HepG2 (cell line): ENCODE results near the gene MIEF1. TPM values are rescaled to one million over a fixed set of nuclear protein-coding genes. Genes with fewer than 3 reads are reported as not detected.

Experiments
- ATAC-seq: fragments of 200-7000 bp; cut with Tn5 transposase; 3 replicates; pipeline ENCODE4 v1.9.1; 2020; ENCODE audit warnings: mild to moderate bottlenecking, moderate library complexity
- BruUV-seq: library from RNA; stranded (reverse); fragments of 400-500 nt; replicated peaks from 2 replicates; lab custom pipeline; 2021; lab: Mats Ljungman, UMichigan
- CTCF ChIA-PET: fragments of 300-600 bp; formaldehyde crosslinking; extraction: SDS; loops from one replicate; lab custom pipeline; 2021; ENCODE audit warnings: low total read pairs, inconsistent platforms, low intra/inter-chr PET ratio; lab: Yijun Ruan, JAX
- POLR2A ChIA-PET: fragments of 350-600 bp; sonication (Branson Sonifier 250); formaldehyde crosslinking; loops from one replicate; lab custom pipeline; 2020; ENCODE audit warnings: antibody characterized with exemption, inconsistent platforms; lab: Yijun Ruan, JAX
- DNase-seq: peaks from one replicate; pipeline ENCODE4 v3.0.0-alpha.2; 2015; ENCODE audit warnings: low spot score
- FAIRE-seq: peaks from 3 replicates; lab custom pipeline; 2011; peaks lifted over from hg19 to GRCh38; lab: Jason Lieb, UNC
- H2AFZ ChIP-seq: one replicate; pipeline ENCODE4 v1.6.1; 2011; ENCODE audit warnings: low read length, inconsistent platforms
- H3K27ac ChIP-seq: fragments of 300-600 bp; 3 replicates; pipeline ENCODE4 v1.8.0; 2011; ENCODE audit warnings: mixed run types, mild to moderate bottlenecking, mixed read lengths, low read length, inconsistent platforms; ENCODE audit not compliant: insufficient read depth; ENCODE audit errors: extremely low read length
- H3K27me3 ChIP-seq, 2 experiments: fragments of 200-600 bp in 1 of 2; 2 replicates in 1 of 2; 3 replicates in 1 of 2; pipeline versions ENCODE4 v1.6.0 to v1.8.0; 2011; ENCODE audit warnings: low read length in 2 of 2, mild to moderate bottlenecking in 2 of 2, moderate library complexity in 2 of 2, inconsistent platforms in 1 of 2; ENCODE audit not compliant: insufficient read depth in 2 of 2, control insufficient read depth in 1 of 2
- H3K36me3 ChIP-seq, 2 experiments: fragments of 200-600 bp in 1 of 2; replicated peaks in 1 of 2; 2 replicates in 1 of 2; 3 replicates in 1 of 2; pipeline versions ENCODE4 v1.5.1 to v1.8.0; 2011; ENCODE audit warnings: low read length in 2 of 2, inconsistent platforms in 1 of 2; ENCODE audit not compliant: insufficient read depth in 2 of 2, control insufficient read depth in 1 of 2
- H3K4me1 ChIP-seq: 2 replicates; pipeline ENCODE4 v1.5.1; 2012; ENCODE audit warnings: low read length, inconsistent platforms; ENCODE audit not compliant: insufficient read depth
- H3K4me2 ChIP-seq: 2 replicates; pipeline ENCODE4 v1.6.0; 2011; ENCODE audit warnings: low read depth, low read length, inconsistent platforms
- H3K4me3 ChIP-seq, 3 experiments: fragments of 200-600 bp in 1 of 3; sonication (generic), shearing (Covaris generic) in 1 of 3; replicated peaks in 1 of 3; 2 replicates each; pipeline ENCODE4 v1.5.1; 2011 to 2016; ENCODE audit warnings: low read length in 3 of 3, inconsistent platforms in 2 of 3, low read depth in 2 of 3, mild to moderate bottlenecking in 2 of 3, control low read depth in 1 of 3, mixed read lengths in 1 of 3; ENCODE audit not compliant: insufficient read depth in 1 of 3
- H3K79me2 ChIP-seq: one replicate; pipeline ENCODE4 v1.6.1; 2011; ENCODE audit warnings: low read length, inconsistent platforms; ENCODE audit not compliant: insufficient read depth
- H3K9ac ChIP-seq: 2 replicates; pipeline ENCODE4 v1.6.0; 2011; ENCODE audit warnings: mild to moderate bottlenecking, low read depth, low read length, inconsistent platforms; ENCODE audit not compliant: insufficient read depth
- H3K9me3 ChIP-seq: 2 replicates; pipeline ENCODE4 v1.5.1; 2012; ENCODE audit warnings: mild to moderate bottlenecking, low read length
- H4K20me1 ChIP-seq: 2 replicates; pipeline ENCODE4 v1.6.0; 2011; ENCODE audit warnings: inconsistent platforms, mild to moderate bottlenecking, low read length, moderate library complexity; ENCODE audit not compliant: insufficient read depth
- BCL6 ChIP-seq: IDR thresholded peaks from 2 replicates; pipeline ENCODE4 v1.6.1; 2016; ENCODE audit warnings: missing genetic modification reagents, missing compliant biosample characterization
- CREB3 ChIP-seq: sonication (generic); formaldehyde crosslinking; IDR thresholded peaks from 2 replicates; pipeline ENCODE4 v1.5.0; 2020; ENCODE audit warnings: missing genetic modification reagents
- KDM6A ChIP-seq: IDR thresholded peaks from 2 replicates; pipeline ENCODE4 v1.6.1; 2016; ENCODE audit warnings: low read depth
- MZF1 ChIP-seq: sonication (generic); formaldehyde crosslinking; IDR thresholded peaks from 2 replicates; pipeline ENCODE4 v1.8.1; 2023; ENCODE audit warnings: mild to moderate bottlenecking, missing genetic modification reagents, borderline replicate concordance
- NAIF1 ChIP-seq: sonication (generic); formaldehyde crosslinking; IDR thresholded peaks from 2 replicates; pipeline ENCODE4 v1.5.0; 2020; ENCODE audit warnings: mild to moderate bottlenecking, missing genetic modification reagents, borderline replicate concordance
- NFATC3 ChIP-seq: sonication (generic); formaldehyde crosslinking; IDR thresholded peaks from 2 replicates; pipeline ENCODE4 v1.5.1; 2020; ENCODE audit warnings: mild to moderate bottlenecking, missing genetic modification reagents
- REPIN1 ChIP-seq: sonication (generic); formaldehyde crosslinking; IDR thresholded peaks from 2 replicates; pipeline ENCODE4 v1.8.0; 2022; ENCODE audit warnings: missing genetic modification reagents, low read depth, mild to moderate bottlenecking, borderline replicate concordance
- ZNF296 ChIP-seq: sonication (generic); formaldehyde crosslinking; conservative IDR thresholded peaks from 2 replicates; pipeline ENCODE4 v1.5.0; 2020; ENCODE audit warnings: mild to moderate bottlenecking, missing genetic modification reagents
- ZNF562 ChIP-seq: sonication (generic); formaldehyde crosslinking; IDR thresholded peaks from 2 replicates; pipeline ENCODE4 v1.8.0; 2022; ENCODE audit warnings: missing genetic modification reagents, borderline replicate concordance
- ZNF891 ChIP-seq: sonication (generic); formaldehyde crosslinking; IDR thresholded peaks from 2 replicates; pipeline ENCODE4 v1.5.0; 2020; ENCODE audit warnings: mild to moderate bottlenecking, missing genetic modification reagents
- WGBS: methylation state at CpG from one replicate; pipeline ENCODE4 v1.1.6; 2017; ENCODE audit warnings: low lambda C conversion rate; 5-methylcytosine and 5-hydroxymethylcytosine counted together
- in situ Hi-C: cut with HindIII; loops from 2 replicates; pipeline ENCODE4 v1.10.0; 2017; ENCODE audit warnings: low pct_unique_long_range_greater_than_20kb; ENCODE audit not compliant: extremely low pct_ligation_motif_present
- intact Hi-C: fragments of 100-400 bp; cut with micrococcal nuclease; formaldehyde crosslinking; loops from one replicate; pipeline ENCODE4 v1.10.0; 2022; ENCODE audit not compliant: unreplicated experiment
- polyA plus RNA-seq, 8 experiments: library from polyadenylated mRNA; depleted of rRNA in 3 of 8; stranded (reverse) in 7 of 8; unstranded in 1 of 8; fragments of >200 nt; fragmentation: Illumina TruSeq in 4 of 8; extraction: Trizol in 4 of 8; gene quantifications; 2 replicates each; pipeline versions ENCODE4 v1.2.1 to v1.2.3, GENCODE V29; 2011 to 2016; ENCODE audit warnings: low read depth in 4 of 8, missing spikeins in 1 of 8, mixed read lengths in 1 of 8; ENCODE audit not compliant: insufficient read depth in 1 of 8
- total RNA-seq, 5 experiments: library from RNA; depleted of rRNA; stranded (reverse); fragments of >200 nt; fragmentation: Illumina TruSeq; extraction: Trizol; gene quantifications; 2 replicates each; pipeline ENCODE4 v1.2.3, GENCODE V29; 2016; ENCODE audit warnings: low read depth in 1 of 5
- TF ChIP-seq, protein P1 (sequence below): sonication (generic); formaldehyde crosslinking; IDR thresholded peaks from 2 replicates; pipeline ENCODE4 v1.4.0; 2020; ENCODE audit warnings: mild to moderate bottlenecking, missing genetic modification reagents
- TF ChIP-seq, protein P2 (sequence below): sonication (generic); formaldehyde crosslinking; IDR thresholded peaks from 2 replicates; pipeline ENCODE4 v1.5.1; 2020; ENCODE audit warnings: mild to moderate bottlenecking, missing genetic modification reagents, moderate library complexity
- TF ChIP-seq, protein P3 (sequence below): sonication (generic); formaldehyde crosslinking; IDR thresholded peaks from 2 replicates; pipeline ENCODE4 v1.4.0; 2020; ENCODE audit warnings: missing genetic modification reagents

Gene MIEF1
- total and polyA plus RNA-seq, 2 of the 13 experiments (the other 11 are each of a cell fraction or from before 2014, with no cell fraction given): 21.7 to 34.8 TPM

DNA sequence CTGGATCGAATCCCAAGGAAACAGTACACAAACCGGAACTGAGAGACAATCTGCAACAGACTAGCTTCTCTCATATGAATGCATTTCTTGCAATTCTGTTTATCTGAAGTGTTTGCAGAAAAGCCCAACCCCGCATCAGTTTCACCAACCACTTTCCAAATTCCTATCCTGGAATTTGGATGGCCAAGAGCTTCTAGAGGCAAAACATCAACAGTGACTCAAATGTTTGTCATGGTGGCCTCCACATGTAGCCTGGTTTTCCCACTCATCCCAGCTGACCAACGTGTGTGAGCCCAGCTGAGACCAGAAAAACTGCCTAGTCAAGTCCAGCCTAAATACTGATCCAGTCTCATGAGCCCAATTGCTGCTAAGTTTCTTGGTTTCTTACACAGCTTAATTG lies 8.3 kb upstream of the MIEF1 start (continued):
- no peak for TF ChIP-seq CREB3
- no peak for TF ChIP-seq ZNF562 (CRISPR knock-in tag)
- TF ChIP-seq ZNF296 (CRISPR knock-in tag): no peak
- no peak for TF ChIP-seq REPIN1 (CRISPR knock-in tag)

GRCh38 chr22:39494471-39495120 lies 7.5 kb upstream of the MIEF1 start:
- no peak overlapping the region for H3K4me3 ChIP-seq
- H3K4me1 ChIP-seq: peaks cover 48% of the 10 kb centered on the region
- no peak overlapping the region for H3K27ac ChIP-seq
- DNase-seq: no peak
- no peak overlapping the region for H3K4me2 ChIP-seq
- in situ Hi-C loops (no loop called here), intact Hi-C loops (no loop called here)
- H4K20me1 ChIP-seq: no peaks in the 10 kb centered on the region
- no peak overlapping the region for H2AFZ ChIP-seq
- no TSS peak for BruUV-seq
- H3K36me3 ChIP-seq: no peaks in the 10 kb centered on the region
- no peak for FAIRE-seq
- WGBS: 49% methylated on average over 8 of the region's 10 CpGs
- peaks cover 0 to 2% of the 10 kb centered on the region in 2 experiments; a peak in 1 of 5 replicates for H3K27me3 ChIP-seq
- ATAC-seq: no peak
- H3K9me3 ChIP-seq: no peaks in the 10 kb centered on the region
- CTCF ChIA-PET: interaction anchor here (1.4 to 2.8 kb wide), 6 partner anchors 15 to 40 kb away, joined by 4 to 24 read pairs (median 8); no protein-coding TSS in a partner anchor
- no peaks in the 10 kb centered on the region for H3K79me2 ChIP-seq
- H3K9ac ChIP-seq: no peak overlapping the region
- POLR2A ChIA-PET: interaction anchor here (0.7 to 2.0 kb wide), 6 partner anchors 22 to 34 kb away, joined by 3 to 7 read pairs (median 4); partner anchors contain the start of gene ATF4
- TF ChIP-seq, protein P1, sequence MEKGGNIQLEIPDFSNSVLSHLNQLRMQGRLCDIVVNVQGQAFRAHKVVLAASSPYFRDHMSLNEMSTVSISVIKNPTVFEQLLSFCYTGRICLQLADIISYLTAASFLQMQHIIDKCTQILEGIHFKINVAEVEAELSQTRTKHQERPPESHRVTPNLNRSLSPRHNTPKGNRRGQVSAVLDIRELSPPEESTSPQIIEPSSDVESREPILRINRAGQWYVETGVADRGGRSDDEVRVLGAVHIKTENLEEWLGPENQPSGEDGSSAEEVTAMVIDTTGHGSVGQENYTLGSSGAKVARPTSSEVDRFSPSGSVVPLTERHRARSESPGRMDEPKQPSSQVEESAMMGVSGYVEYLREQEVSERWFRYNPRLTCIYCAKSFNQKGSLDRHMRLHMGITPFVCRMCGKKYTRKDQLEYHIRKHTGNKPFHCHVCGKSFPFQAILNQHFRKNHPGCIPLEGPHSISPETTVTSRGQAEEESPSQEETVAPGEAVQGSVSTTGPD (CRISPR knock-in tag): no peak
- TF ChIP-seq, protein P2, sequence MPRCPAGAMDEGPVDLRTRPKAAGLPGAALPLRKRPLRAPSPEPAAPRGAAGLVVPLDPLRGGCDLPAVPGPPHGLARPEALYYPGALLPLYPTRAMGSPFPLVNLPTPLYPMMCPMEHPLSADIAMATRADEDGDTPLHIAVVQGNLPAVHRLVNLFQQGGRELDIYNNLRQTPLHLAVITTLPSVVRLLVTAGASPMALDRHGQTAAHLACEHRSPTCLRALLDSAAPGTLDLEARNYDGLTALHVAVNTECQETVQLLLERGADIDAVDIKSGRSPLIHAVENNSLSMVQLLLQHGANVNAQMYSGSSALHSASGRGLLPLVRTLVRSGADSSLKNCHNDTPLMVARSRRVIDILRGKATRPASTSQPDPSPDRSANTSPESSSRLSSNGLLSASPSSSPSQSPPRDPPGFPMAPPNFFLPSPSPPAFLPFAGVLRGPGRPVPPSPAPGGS (CRISPR knock-in tag): no peak
- TF ChIP-seq, protein P3, sequence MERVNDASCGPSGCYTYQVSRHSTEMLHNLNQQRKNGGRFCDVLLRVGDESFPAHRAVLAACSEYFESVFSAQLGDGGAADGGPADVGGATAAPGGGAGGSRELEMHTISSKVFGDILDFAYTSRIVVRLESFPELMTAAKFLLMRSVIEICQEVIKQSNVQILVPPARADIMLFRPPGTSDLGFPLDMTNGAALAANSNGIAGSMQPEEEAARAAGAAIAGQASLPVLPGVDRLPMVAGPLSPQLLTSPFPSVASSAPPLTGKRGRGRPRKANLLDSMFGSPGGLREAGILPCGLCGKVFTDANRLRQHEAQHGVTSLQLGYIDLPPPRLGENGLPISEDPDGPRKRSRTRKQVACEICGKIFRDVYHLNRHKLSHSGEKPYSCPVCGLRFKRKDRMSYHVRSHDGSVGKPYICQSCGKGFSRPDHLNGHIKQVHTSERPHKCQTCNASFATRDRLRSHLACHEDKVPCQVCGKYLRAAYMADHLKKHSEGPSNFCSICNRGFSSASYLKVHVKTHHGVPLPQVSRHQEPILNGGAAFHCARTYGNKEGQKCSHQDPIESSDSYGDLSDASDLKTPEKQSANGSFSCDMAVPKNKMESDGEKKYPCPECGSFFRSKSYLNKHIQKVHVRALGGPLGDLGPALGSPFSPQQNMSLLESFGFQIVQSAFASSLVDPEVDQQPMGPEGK: no peak
- TF ChIP-seq ZNF891 (CRISPR knock-in tag) (no peak), KDM6A (no peak), MZF1 (no peak), BCL6 (no peak), NAIF1 (CRISPR knock-in tag) (no peak), NFATC3 (CRISPR knock-in tag) (no peak)
- TF ChIP-seq, all 625 proteins: peak for 0
